ENCODE results near the gene USP10. TPM values are rescaled to one million over a fixed set of nuclear protein-coding genes. Genes with fewer than 3 reads are reported as not detected.

The USP10 gene
- total RNA-seq, 1 donor from 2014 or later: 70.6 TPM

- ATAC-seq (ENCODE audit: poor library complexity) (no peak), DNase-seq (no peak)
- intact Hi-C loops (cut with DNase I): no loop called here
Observed at GRCh38 chr16:84778720-84779119, 78.9 kb downstream of the USP10 start.

DNA sequence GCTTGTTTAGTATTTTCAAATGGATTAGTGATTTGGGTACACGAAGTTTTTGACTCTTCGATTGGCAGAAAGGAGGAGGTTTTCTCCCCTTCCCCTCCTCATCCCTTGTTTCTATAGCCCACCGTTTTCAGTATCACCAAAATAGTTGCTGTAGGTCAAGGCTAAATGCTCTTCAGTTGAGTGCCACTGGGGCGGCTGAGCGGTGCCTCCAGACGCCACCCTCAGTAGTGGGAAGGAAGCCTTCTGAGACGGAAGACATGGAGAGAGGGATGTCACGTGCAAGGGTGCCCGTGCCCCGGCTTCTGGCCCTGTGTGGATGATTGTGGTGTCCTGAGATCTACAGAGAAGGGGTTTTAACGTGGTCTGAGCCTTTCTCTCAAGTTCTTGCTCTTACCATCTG, 80.3 kb downstream of the USP10 start:
- ATAC-seq (ENCODE audit: poor library complexity): no peak
- intact Hi-C loops (cut with DNase I): no loop called here
- no peak for DNase-seq

GRCh38 chr16:84780544-84781376, 81.0 kb downstream of the USP10 start:
- ATAC-seq (ENCODE audit: poor library complexity): no peak
- intact Hi-C loops (cut with DNase I): no loop called here
- no peak for DNase-seq

- DNase-seq: no peak
- intact Hi-C loops (cut with DNase I): no loop called here
- no peak for ATAC-seq (ENCODE audit: poor library complexity)
Observed at GRCh38 chr16:84782846-84783245, 83.0 kb downstream of the USP10 start.

- DNase-seq (peak; percentile 64), ATAC-seq (ENCODE audit: poor library complexity) (peak; percentile 82)
- intact Hi-C loops (cut with DNase I): no loop called here
Observed at GRCh38 chr16:84785843-84786581, 86.2 kb downstream of the USP10 start.

DNA sequence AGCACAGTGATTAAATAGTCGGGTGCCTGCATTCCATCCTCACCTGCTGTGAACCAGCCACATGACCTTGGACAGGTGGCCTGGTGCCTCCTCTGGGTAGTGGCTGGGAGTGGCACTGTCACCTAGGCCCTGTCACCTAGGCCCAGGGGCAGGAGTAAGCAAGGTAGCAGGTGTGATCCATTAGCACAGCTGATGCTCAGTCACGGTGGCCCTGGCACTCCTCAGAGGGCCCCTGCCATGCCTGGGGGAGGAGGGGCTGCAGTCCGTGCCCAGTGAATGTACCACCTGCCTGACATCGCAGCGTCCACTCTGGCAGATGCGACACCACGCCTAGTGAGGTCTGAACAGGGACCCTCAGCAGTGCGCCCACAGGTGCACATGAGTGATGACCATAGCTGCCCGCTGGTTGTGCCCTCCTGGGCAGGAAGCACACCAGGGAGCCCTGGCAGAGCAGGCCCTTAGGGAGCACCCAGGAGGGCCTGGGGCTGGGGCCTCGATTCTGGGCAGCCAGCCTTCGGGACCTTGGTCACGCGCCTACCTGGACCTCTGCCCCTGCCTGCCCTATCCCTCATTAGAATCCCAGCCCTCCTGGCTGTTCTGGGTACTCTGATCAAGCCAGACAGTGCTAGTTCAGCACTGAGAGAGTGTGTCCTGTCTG, 86.9 kb downstream of the USP10 start:
- DNase-seq (no peak), ATAC-seq (ENCODE audit: poor library complexity) (peak; percentile 64)
- intact Hi-C loops (cut with DNase I): no loop called here

DNA sequence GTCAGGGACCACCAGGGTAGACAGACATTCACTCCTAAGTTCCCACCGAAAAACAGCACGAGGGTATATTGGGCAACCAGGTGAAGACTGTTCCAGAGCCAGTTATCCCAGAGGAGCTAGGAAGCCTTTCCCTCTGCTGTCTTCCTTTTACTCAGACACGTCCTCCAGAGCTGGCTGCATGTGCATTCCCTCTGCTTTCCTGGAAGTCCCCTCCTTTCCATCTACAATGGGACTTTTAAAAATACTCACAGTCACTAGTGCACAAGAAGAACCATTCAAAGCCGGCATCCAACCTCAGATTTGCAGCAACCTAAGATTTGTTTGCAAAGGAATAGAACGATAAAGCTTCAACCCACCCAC, 87.4 kb downstream of the USP10 start:
- ATAC-seq (ENCODE audit: poor library complexity): no peak
- intact Hi-C loops (cut with DNase I): no loop called here

DNA sequence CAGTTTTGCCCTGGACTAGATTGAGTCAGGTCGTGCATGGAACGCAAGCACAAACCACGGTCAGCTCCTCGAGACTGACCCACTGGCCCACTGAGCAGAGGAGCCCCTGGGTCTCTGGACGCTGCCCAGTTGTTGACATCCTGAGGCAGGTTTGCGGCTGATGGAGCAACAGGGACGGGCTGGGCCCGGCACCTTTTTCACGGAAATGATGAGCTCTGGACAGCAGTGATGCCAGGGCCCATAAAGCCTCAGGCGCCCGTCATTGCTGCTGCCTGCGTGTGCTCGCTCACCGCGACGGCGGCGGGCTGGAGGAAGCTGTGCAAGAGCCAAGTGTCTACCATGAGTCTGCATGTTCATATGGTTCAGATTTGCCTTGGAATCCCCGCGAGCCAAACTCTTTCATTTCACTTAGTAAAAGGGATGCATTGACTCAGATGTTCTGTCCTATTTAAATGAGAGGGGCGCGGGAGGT, 89.2 kb downstream of the USP10 start:
- intact Hi-C loops (cut with DNase I): no loop called here
- ATAC-seq (ENCODE audit: poor library complexity): no peak

More for the DNA sequence above, 87.4 kb downstream of the USP10 start:
- no peak for DNase-seq

GRCh38 chr16:84789431-84789830, 89.6 kb downstream of the USP10 start:
- ATAC-seq (ENCODE audit: poor library complexity) (no peak), DNase-seq (no peak)
- intact Hi-C loops (cut with DNase I): no loop called here

More for the DNA sequence above, 89.2 kb downstream of the USP10 start:
- no peak for DNase-seq

DNA sequence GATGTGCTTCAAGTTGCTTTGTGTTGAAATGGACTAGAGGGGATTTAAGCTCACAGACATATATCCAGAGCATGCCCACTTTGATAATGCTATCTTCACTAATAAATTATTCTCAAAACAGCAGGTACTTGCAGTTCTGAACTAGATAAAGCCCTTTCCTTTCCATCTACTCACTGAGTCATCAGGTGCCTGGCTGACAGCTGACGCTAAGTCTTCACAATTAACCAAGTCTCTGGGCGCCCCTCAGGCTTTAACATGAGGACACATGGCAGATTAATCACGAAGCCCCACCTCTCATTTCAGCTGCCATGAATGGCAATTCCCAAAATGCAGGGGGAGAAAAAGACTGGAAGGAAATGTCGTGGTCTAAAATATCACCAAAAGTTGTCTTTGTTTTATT, 90.5 kb downstream of the USP10 start:
- DNase-seq: no peak
- intact Hi-C loops (cut with DNase I): no loop called here
- ATAC-seq (ENCODE audit: poor library complexity): no peak

GRCh38 chr16:84791088-84791487, 91.3 kb downstream of the USP10 start:
- DNase-seq (no peak), ATAC-seq (ENCODE audit: poor library complexity) (no peak)
- intact Hi-C loops (cut with DNase I): no loop called here

DNA sequence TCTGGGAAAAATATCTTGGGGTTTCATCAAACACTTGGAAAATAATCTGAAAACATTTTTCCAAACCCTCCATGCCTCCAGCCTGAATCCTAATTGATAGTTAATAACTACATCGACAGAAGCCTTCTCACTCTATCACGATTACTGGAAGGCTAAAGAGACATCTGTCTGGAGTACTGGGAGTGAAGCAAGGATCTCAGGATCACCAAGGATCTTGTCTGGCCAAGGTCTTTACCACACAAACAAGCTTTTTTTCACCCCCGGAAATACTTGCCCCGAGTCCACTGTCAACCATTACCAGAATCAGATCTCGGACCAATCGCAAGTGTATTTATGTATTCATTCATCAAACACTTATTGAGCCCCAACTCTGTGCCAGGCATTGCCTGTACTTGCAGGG, 91.7 kb downstream of the USP10 start:
- DNase-seq: no peak
- ATAC-seq (ENCODE audit: poor library complexity): no peak
- intact Hi-C loops (cut with DNase I): no loop called here

GRCh38 chr16:84794186-84794585, 94.4 kb downstream of the USP10 start:
- no peak for ATAC-seq (ENCODE audit: poor library complexity)
- intact Hi-C loops (cut with DNase I): no loop called here
- DNase-seq: no peak

- ATAC-seq (ENCODE audit: poor library complexity) (no peak), DNase-seq (no peak)
- intact Hi-C loops (cut with DNase I): no loop called here
Observed at GRCh38 chr16:84794626-84795025, 94.8 kb downstream of the USP10 start.

GRCh38 chr16:84795329-84796053, 95.7 kb downstream of the USP10 start:
- ATAC-seq (ENCODE audit: poor library complexity) (peak; percentile 97), DNase-seq (peak; percentile 86)
- intact Hi-C loops (cut with DNase I): no loop called here

DNA sequence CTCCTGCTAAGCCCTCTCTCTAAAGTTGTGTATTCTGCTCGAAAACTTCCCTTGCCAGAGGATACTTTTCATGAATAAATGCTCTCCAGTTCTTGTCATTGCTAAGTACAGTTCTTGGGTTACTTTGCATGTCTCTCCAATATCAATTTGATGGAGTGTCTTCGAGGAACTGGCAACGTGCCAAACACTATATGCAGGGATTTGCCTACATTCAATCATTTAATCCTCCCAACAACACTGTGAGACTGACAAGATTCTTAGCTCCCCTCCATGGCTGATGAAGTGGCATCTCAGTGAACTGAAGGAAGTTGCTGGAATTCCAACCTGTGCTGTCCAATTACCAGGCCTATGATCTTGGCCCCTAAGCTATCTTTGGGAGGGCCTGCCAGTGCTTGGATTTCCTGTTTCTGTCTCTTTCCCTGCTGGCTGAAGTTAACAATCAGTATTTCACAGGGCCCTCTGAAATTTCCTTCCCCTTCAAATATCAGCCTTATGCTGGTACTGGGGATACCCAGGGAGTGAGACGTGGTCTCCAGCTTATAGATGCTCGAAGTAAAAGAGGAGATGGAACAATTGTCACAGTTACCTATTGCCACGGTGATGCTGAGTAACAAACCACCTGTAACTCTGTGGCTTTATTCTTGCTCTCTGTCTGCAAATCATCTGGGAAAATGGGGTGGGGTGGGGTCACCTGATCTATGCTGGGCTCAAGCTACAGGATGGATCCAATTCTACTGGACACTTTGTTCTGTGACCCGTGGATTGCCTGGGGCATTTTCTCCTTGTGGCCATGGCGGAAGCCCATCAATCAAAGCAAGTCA, 100.6 kb downstream of the USP10 start:
- intact Hi-C loops (cut with DNase I): no loop called here
- DNase-seq: no peak
- no peak for ATAC-seq (ENCODE audit: poor library complexity)

DNA sequence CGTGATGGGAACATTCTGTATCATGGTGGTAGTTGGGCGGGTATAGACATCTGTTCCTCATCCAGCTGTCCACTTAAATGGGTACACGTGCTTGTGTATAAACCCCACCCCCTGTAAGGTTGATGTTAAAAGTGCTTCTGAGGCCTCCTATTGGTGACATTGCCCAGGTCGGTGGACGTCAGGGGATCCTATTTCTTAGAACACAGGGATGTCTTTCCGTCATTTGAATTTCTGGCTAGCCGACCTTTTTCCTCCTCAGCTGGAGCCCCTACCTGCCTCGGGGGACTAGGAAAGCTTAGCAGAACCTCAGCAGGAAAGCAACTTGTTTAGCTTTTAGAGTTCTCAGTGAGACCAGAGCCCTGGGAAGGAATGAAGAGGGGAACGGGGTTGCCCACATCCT, 103.3 kb downstream of the USP10 start:
- intact Hi-C loops (cut with DNase I): no loop called here
- ATAC-seq (ENCODE audit: poor library complexity) (no peak), DNase-seq (no peak)

DNA sequence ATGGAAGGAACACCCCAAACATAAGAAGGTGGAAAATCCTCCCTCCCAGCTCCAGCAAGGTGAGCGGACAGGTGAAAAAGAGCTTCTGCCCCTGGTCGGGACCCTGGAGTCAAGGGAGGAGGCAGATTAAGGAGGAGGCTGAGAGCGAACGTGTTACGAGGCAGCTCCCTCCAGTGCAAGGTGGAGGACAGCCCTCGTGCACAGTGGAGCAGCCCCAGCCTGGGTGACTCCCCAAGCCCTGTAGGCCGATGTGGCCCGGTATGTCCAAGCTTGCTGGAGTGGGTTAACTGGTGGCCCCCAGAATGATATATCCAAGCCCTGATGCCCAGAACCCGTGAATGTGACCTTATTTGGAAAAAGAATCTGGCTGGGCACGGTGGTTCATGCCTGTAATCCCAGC, 104.5 kb downstream of the USP10 start:
- DNase-seq: no peak
- no peak for ATAC-seq (ENCODE audit: poor library complexity)
- intact Hi-C loops (cut with DNase I): no loop called here

All from Right ventricle myocardium superior (tissue), 1 donor.